Measurements from ENCODE around the gene IFNA16.
"Not testable (repeated sequence)": the region's sequence is repeated elsewhere in the genome, so short reads cannot be mapped to it uniquely, and the experiment has no call there.

Gene IFNA16

GRCh38 chr9:21217211-21217610 lies at the start of gene IFNA16:
Gene IFNA16, minus strand, starts transcription at chr9:21217311. Its CDS starts 6 bp downstream, at chr9:21217305.
- FAIRE-seq, result not testable (repeated sequence)

- FAIRE-seq, result no peak
Observed at GRCh38 chr9:21265421-21266189, 48.5 kb upstream of the IFNA16 start.

GRCh38 chr9:21255538-21256212 lies 38.6 kb upstream of the IFNA16 start:
- FAIRE-seq, result no peak

GRCh38 chr9:21252721-21253547 lies 35.8 kb upstream of the IFNA16 start:
- FAIRE-seq, result peak; percentile 18

GRCh38 chr9:21251638-21252037 lies 34.5 kb upstream of the IFNA16 start:
- FAIRE-seq, result no peak

- FAIRE-seq, result no peak
Observed at GRCh38 chr9:21251190-21251589, 34.1 kb upstream of the IFNA16 start.

- no peak for FAIRE-seq
Observed at GRCh38 chr9:21244836-21245235, 27.7 kb upstream of the IFNA16 start.

GRCh38 chr9:21239911-21240310 lies 22.8 kb upstream of the IFNA16 start, which contains the start of gene IFNA14:
Gene IFNA14, minus strand, starts transcription at chr9:21240005. Its CDS starts 70 bp downstream, at chr9:21239935.
- no peak for FAIRE-seq

- not testable (repeated sequence) for FAIRE-seq
Observed at GRCh38 chr9:21236360-21236714, 19.2 kb upstream of the IFNA16 start.

GRCh38 chr9:21235468-21236359 lies 18.6 kb upstream of the IFNA16 start:
- not testable (repeated sequence) for FAIRE-seq

- FAIRE-seq, result no peak
Observed at GRCh38 chr9:21234153-21234687, 17.1 kb upstream of the IFNA16 start.

GRCh38 chr9:21233258-21233657 lies 16.1 kb upstream of the IFNA16 start:
- no peak for FAIRE-seq

GRCh38 chr9:21228122-21228521 lies 11.0 kb upstream of the IFNA16 start, which contains the start of gene IFNA17:
Gene IFNA17, minus strand, starts transcription at chr9:21228222. Its CDS starts 49 bp downstream, at chr9:21228173.
- FAIRE-seq, result no peak

GRCh38 chr9:21213411-21214326 lies 3.4 kb downstream of the IFNA16 start:
- not testable (repeated sequence) for FAIRE-seq

- not testable (repeated sequence) for FAIRE-seq
Observed at GRCh38 chr9:21212160-21212559, 5.0 kb downstream of the IFNA16 start.

GRCh38 chr9:21210782-21211181 lies 6.3 kb downstream of the IFNA16 start:
- not testable (repeated sequence) for FAIRE-seq

- FAIRE-seq, result no peak
Observed at GRCh38 chr9:21210311-21210710, 6.8 kb downstream of the IFNA16 start.

- not testable (repeated sequence) for FAIRE-seq
Observed at GRCh38 chr9:21207043-21207442, 10.1 kb downstream of the IFNA16 start, which contains the start of gene IFNA10. Gene IFNA10, minus strand, starts transcription at chr9:21207143. Its CDS starts 46 bp downstream, at chr9:21207097.

GRCh38 chr9:21205204-21205603 lies 11.9 kb downstream of the IFNA16 start:
- FAIRE-seq, result no peak

- not testable (repeated sequence) for FAIRE-seq
Observed at GRCh38 chr9:21202105-21202504, 15.0 kb downstream of the IFNA16 start, which contains the start of gene IFNA7. Gene IFNA7, minus strand, starts transcription at chr9:21202205. Its CDS starts 40 bp downstream, at chr9:21202165.

Measured in endometrium (tissue), 2 donors.